GM18520 (cell line): ENCODE measurements around the gene CAND1.
"Not testable (repeated sequence)": the region's sequence is repeated elsewhere in the genome, so short reads cannot be mapped to it uniquely, and the experiment has no call there.

Experiments used
- ATAC-seq: cut with Tn5 transposase; IDR thresholded peaks from one replicate; pipeline ENCODE4 v1.9.1; 2021; ENCODE audit not compliant: unreplicated experiment

The CAND1 gene

GRCh38 chr12:67339530-67339929 is 70.4 kb downstream of the CAND1 start:
- no peak for ATAC-seq

- not testable (repeated sequence) for ATAC-seq
These were observed 71.9 kb downstream of the CAND1 start for GRCh38 chr12:67341086-67341485.

GRCh38 chr12:67344979-67345710 is 76.0 kb downstream of the CAND1 start:
- ATAC-seq: no peak

- no peak for ATAC-seq
These were observed 79.5 kb downstream of the CAND1 start for GRCh38 chr12:67348683-67349082.

- ATAC-seq: no peak
These were observed 83.5 kb downstream of the CAND1 start for GRCh38 chr12:67352682-67353081.

- no peak for ATAC-seq
These were observed 85.2 kb downstream of the CAND1 start for GRCh38 chr12:67354322-67354721.

- ATAC-seq: no peak
These were observed 85.8 kb downstream of the CAND1 start for GRCh38 chr12:67354966-67355365.

- ATAC-seq: no peak
These were observed 86.5 kb downstream of the CAND1 start for GRCh38 chr12:67355428-67356379.

GRCh38 chr12:67356380-67356774 is 87.2 kb downstream of the CAND1 start:
- no peak for ATAC-seq

- ATAC-seq: no peak
These were observed 88.4 kb downstream of the CAND1 start for GRCh38 chr12:67357376-67358125.

- no peak for ATAC-seq
These were observed 89.7 kb downstream of the CAND1 start for GRCh38 chr12:67358781-67359338.

- no peak for ATAC-seq
These were observed 93.4 kb downstream of the CAND1 start for GRCh38 chr12:67362526-67362925.

- no peak for ATAC-seq
These were observed 95.1 kb downstream of the CAND1 start for GRCh38 chr12:67364228-67364627.

- no peak for ATAC-seq
These were observed 96.0 kb downstream of the CAND1 start for GRCh38 chr12:67365131-67365530.

- ATAC-seq: no peak
These were observed 98.7 kb downstream of the CAND1 start for GRCh38 chr12:67367843-67368242.
